Neuronal stem cell (in vitro differentiated cells): Measurements from ENCODE around the gene CCDC47.

ENCODE experiments used
- DNase-seq: peaks from one replicate; pipeline ENCODE4 v3.0.0-alpha.2; 2013; ENCODE audit warnings: low spot score
- H2AFZ ChIP-seq: one replicate; pipeline ENCODE4 v1.6.1; 2013; ENCODE audit warnings: mild to moderate bottlenecking, low read length, inconsistent platforms
- H2AK5ac ChIP-seq: 2 replicates; pipeline ENCODE4 v1.6.1; 2013; ENCODE audit warnings: low read depth, mild to moderate bottlenecking, inconsistent platforms, low read length, moderate library complexity, mixed read lengths
- H2BK120ac ChIP-seq: 2 replicates; pipeline ENCODE4 v1.6.1; 2013; ENCODE audit warnings: low read depth, mild to moderate bottlenecking, inconsistent platforms, low read length, moderate library complexity, mixed read lengths
- H2BK12ac ChIP-seq: one replicate; pipeline ENCODE4 v1.6.1; 2013; ENCODE audit warnings: low read length, inconsistent platforms
- H2BK15ac ChIP-seq: 2 replicates; pipeline ENCODE4 v1.6.1; 2013; ENCODE audit warnings: mild to moderate bottlenecking, low read length, inconsistent platforms, mixed read lengths
- H2BK5ac ChIP-seq: one replicate; pipeline ENCODE4 v1.6.1; 2013; ENCODE audit warnings: inconsistent platforms, mild to moderate bottlenecking, low read length, moderate library complexity
- H3K14ac ChIP-seq: one replicate; pipeline ENCODE4 v1.6.1; 2013; ENCODE audit warnings: low read length, inconsistent platforms
- H3K18ac ChIP-seq: 2 replicates; pipeline ENCODE4 v1.6.1; 2013; ENCODE audit warnings: low read length, inconsistent platforms
- H3K23ac ChIP-seq: 2 replicates; pipeline ENCODE4 v1.6.1; 2013; ENCODE audit warnings: low read depth, mild to moderate bottlenecking, mixed read lengths, low read length, inconsistent platforms; ENCODE audit not compliant: poor library complexity
- H3K27ac ChIP-seq: replicated peaks from 3 replicates; pipeline ENCODE4 v1.5.1; 2013; ENCODE audit warnings: low read length, inconsistent platforms
- H3K27me3 ChIP-seq, 3 experiments: 2 replicates each; pipeline ENCODE4 v1.6.1; 2013; ENCODE audit warnings: low read length in 3 of 3, mild to moderate bottlenecking in 2 of 3, inconsistent platforms in 1 of 3, low read depth in 1 of 3, mixed read lengths in 1 of 3, moderate library complexity in 1 of 3; ENCODE audit not compliant: control insufficient read depth in 3 of 3, insufficient read depth in 3 of 3
- H3K36me3 ChIP-seq, 2 donors: replicated peaks in 1 of 2; 2 replicates each; pipeline ENCODE4 v1.6.1; 2013; ENCODE audit warnings: low read length in 2 of 2; ENCODE audit not compliant: control insufficient read depth in 2 of 2, insufficient read depth in 2 of 2
- H3K4ac ChIP-seq: 2 replicates; pipeline ENCODE4 v1.6.1; 2013; ENCODE audit warnings: inconsistent platforms, mild to moderate bottlenecking, low read length, moderate library complexity
- H3K4me1 ChIP-seq, 2 donors: 1 replicate in 1 of 2; 2 replicates in 1 of 2; pipeline ENCODE4 v1.6.1; 2013; ENCODE audit warnings: low read length in 2 of 2, low read depth in 1 of 2; ENCODE audit not compliant: control insufficient read depth in 2 of 2, insufficient read depth in 1 of 2
- H3K4me2 ChIP-seq: one replicate; pipeline ENCODE4 v1.6.1; 2013; ENCODE audit warnings: mild to moderate bottlenecking, low read length, inconsistent platforms; ENCODE audit not compliant: insufficient read depth, poor library complexity, severe bottlenecking
- H3K4me3 ChIP-seq, 2 donors: 2 replicates each; pipeline ENCODE4 v1.5.1; 2013; ENCODE audit warnings: low read length in 2 of 2, mild to moderate bottlenecking in 2 of 2, inconsistent platforms in 1 of 2, moderate library complexity in 1 of 2
- H3K79me1 ChIP-seq: one replicate; pipeline ENCODE4 v1.6.1; 2013; ENCODE audit warnings: low read depth, mild to moderate bottlenecking, inconsistent platforms, low read length, moderate library complexity
- H3K9ac ChIP-seq: one replicate; pipeline ENCODE4 v1.6.1; 2013; ENCODE audit warnings: mild to moderate bottlenecking, low read depth, low read length, inconsistent platforms; ENCODE audit not compliant: poor library complexity
- H3K9me3 ChIP-seq, 2 donors: replicated peaks in 1 of 2; 2 replicates each; pipeline versions ENCODE3 to v1.6.1; 2013; ENCODE audit warnings: low read length in 2 of 2, mild to moderate bottlenecking in 2 of 2, inconsistent platforms in 1 of 2, low read depth in 1 of 2, mixed read lengths in 1 of 2, moderate library complexity in 1 of 2; ENCODE audit not compliant: control insufficient read depth in 2 of 2, insufficient read depth in 1 of 2
- H4K8ac ChIP-seq: one replicate; pipeline ENCODE4 v1.6.1; 2013; ENCODE audit warnings: low read depth, mild to moderate bottlenecking, inconsistent platforms, low read length, moderate library complexity
- H4K91ac ChIP-seq: one replicate; pipeline ENCODE4 v1.6.1; 2013; ENCODE audit warnings: low read length, low read depth, mild to moderate bottlenecking, inconsistent platforms; ENCODE audit not compliant: poor library complexity
- WGBS, 2 donors: extraction: QIAGEN DNeasy Blood & Tissue Kit; methylation state at CpG; one replicate each; pipeline ENCODE4 v1.1.7; 2013; ENCODE audit warnings: missing lambda C conversion rate in 2 of 2, mixed read lengths in 1 of 2; ENCODE audit not compliant: insufficient read length in 2 of 2, insufficient replicate concordance in 1 of 2; ENCODE audit errors: extremely low coverage in 2 of 2; 5-methylcytosine and 5-hydroxymethylcytosine counted together

The CCDC47 gene

GRCh38 chr17:63704259-63704576 is 69.2 kb downstream of the CCDC47 start:
- H3K23ac ChIP-seq = no peak overlapping the region
- H3K27me3 ChIP-seq = peaks cover 0 to 7% (median 0%) of the 10 kb centered on the region in 3 experiments
- H2BK15ac ChIP-seq = no peak overlapping the region
- H3K4ac ChIP-seq = no peak overlapping the region
- no peak overlapping the region for H2BK5ac ChIP-seq
- H3K18ac ChIP-seq = no peak overlapping the region
- no peak overlapping the region for H3K9ac ChIP-seq
- H2AFZ ChIP-seq = no peak overlapping the region
- H2BK12ac ChIP-seq = no peak overlapping the region
- H3K14ac ChIP-seq = no peak overlapping the region
- no peak overlapping the region for H3K4me3 ChIP-seq
- no peak overlapping the region for H3K27ac ChIP-seq
- no peak for DNase-seq
- H3K79me1 ChIP-seq = peaks cover 2% of the 10 kb centered on the region
- H4K8ac ChIP-seq = no peak overlapping the region
- peaks cover 0 to 11% of the 10 kb centered on the region in 2 donors for H3K4me1 ChIP-seq
- no peak overlapping the region for H2BK120ac ChIP-seq
- H4K91ac ChIP-seq = no peak overlapping the region
- no peak overlapping the region for H3K4me2 ChIP-seq
- no CpG with 5 or more reads among the region's 11 CpGs for WGBS, 2 donors
- no peaks in the 10 kb centered on the region for H3K9me3 ChIP-seq
- H2AK5ac ChIP-seq = no peak overlapping the region
- peaks cover 16 to 72% of the 10 kb centered on the region in 2 donors for H3K36me3 ChIP-seq

DNA sequence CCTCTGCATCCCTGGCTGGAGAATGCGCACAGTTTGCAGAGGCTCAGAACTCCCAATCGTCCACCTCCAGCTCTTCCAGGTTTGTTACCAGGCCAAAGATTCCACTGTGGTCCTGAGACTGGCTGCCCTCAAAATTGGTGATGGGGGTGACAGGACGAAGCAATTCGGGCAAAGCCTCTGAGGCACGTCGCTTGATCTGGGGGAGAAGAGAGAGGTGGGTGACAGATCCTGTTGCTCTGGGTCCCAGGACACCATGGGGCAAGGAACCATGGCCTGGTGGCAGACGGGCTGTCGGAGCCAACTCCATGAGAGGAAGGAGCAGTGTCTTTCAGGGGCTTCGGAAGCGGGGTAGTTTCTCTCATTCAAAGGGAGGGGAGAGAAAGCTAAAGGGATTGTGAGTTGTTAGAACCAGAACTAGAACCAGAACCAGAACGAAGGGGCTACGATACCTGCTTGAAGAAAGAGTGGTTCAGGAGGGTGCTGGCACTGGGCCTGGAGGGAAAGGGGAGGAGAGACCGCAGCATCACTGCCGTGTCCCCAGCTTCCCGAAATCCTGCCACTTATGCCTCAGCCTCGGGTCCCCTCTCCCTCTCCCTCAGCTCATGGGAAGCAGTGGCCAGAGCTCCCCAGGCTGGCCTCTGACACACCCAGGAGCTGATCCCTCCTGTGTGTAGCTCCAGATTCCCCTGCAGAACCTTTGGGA is 69.7 kb downstream of the CCDC47 start:
- Histone ChIP-seq H2BK5ac (no peak overlapping the region), H4K91ac (no peak overlapping the region), H2BK12ac (no peak overlapping the region), H3K9ac (no peak overlapping the region), H3K36me3 (peaks cover 11 to 67% of the 10 kb centered on the region in 2 donors), H3K18ac (no peak overlapping the region), H3K14ac (no peak overlapping the region), H3K4me1 (peaks cover 0 to 13% of the 10 kb centered on the region in 2 donors), H3K4me2 (no peak overlapping the region), H3K4ac (no peak overlapping the region), H3K23ac (no peak overlapping the region), H3K27me3 (peaks cover 0 to 7% (median 0%) of the 10 kb centered on the region in 3 experiments), H2BK15ac (no peak overlapping the region), H3K27ac (no peak overlapping the region), H3K4me3 (no peak overlapping the region), H3K79me1 (peaks cover 2% of the 10 kb centered on the region), H2BK120ac (no peak overlapping the region), H2AK5ac (no peak overlapping the region), H3K9me3 (no peaks in the 10 kb centered on the region), H4K8ac (no peak overlapping the region), H2AFZ (no peak overlapping the region)
- DNase-seq = no peak
- no CpG with 5 or more reads among the region's 16 CpGs for WGBS, 2 donors

- Histone ChIP-seq H3K14ac (no peak overlapping the region), H3K4me3 (no peak overlapping the region), H4K91ac (no peak overlapping the region), H2BK5ac (no peak overlapping the region), H3K27ac (no peak overlapping the region), H3K27me3 (peaks cover 0 to 7% (median 0%) of the 10 kb centered on the region in 3 experiments), H2BK15ac (no peak overlapping the region), H3K79me1 (peaks cover 5% of the 10 kb centered on the region), H2BK12ac (no peak overlapping the region), H2AK5ac (no peak overlapping the region), H3K4me2 (no peak overlapping the region), H3K18ac (no peak overlapping the region), H2AFZ (no peak overlapping the region), H2BK120ac (no peak overlapping the region), H4K8ac (no peak overlapping the region), H3K23ac (no peak overlapping the region), H3K9me3 (no peaks in the 10 kb centered on the region), H3K36me3 (peaks cover 11 to 65% of the 10 kb centered on the region in 2 donors), H3K9ac (no peak overlapping the region), H3K4ac (no peak overlapping the region), H3K4me1 (peaks cover 0 to 16% of the 10 kb centered on the region in 2 donors)
- DNase-seq = no peak
- no CpG with 5 or more reads among the region's 5 CpGs for WGBS, 2 donors
Observed at GRCh38 chr17:63703029-63703428, 70.4 kb downstream of the CCDC47 start.

DNA sequence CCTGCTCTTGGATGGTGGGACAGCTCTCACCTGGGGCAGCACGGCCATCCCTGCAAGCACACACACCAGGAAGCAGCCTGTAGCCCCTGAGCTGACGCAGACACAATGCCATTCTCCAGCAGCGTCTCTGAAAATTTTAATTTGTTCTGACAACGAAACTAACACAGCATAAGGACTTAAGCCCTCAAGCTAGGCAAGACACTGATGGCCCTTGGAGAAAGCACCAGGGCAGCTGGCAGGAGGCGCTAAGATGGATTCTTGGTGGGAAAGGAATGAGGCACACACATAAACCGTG is 70.7 kb downstream of the CCDC47 start:
- H3K27ac ChIP-seq = no peak overlapping the region
- H3K4me2 ChIP-seq = no peak overlapping the region
- no peak overlapping the region for H3K14ac ChIP-seq
- H3K9me3 ChIP-seq = no peaks in the 10 kb centered on the region
- no peak overlapping the region for H3K18ac ChIP-seq
- H3K36me3 ChIP-seq = peaks cover 13 to 66% of the 10 kb centered on the region in 2 donors
- H2AFZ ChIP-seq = no peak overlapping the region
- H3K4me3 ChIP-seq = no peak overlapping the region
- no peak overlapping the region for H3K23ac ChIP-seq
- no peak overlapping the region for H2BK15ac ChIP-seq
- WGBS, 2 donors = no CpG with 5 or more reads among the region's 6 CpGs
- no peak overlapping the region for H4K91ac ChIP-seq
- H2AK5ac ChIP-seq = no peak overlapping the region
- peaks cover 0 to 7% (median 0%) of the 10 kb centered on the region in 3 experiments for H3K27me3 ChIP-seq
- H3K79me1 ChIP-seq = peaks cover 5% of the 10 kb centered on the region
- no peak overlapping the region for H2BK120ac ChIP-seq
- H2BK5ac ChIP-seq = no peak overlapping the region
- H2BK12ac ChIP-seq = no peak overlapping the region
- no peak overlapping the region for H3K9ac ChIP-seq
- H4K8ac ChIP-seq = no peak overlapping the region
- H3K4ac ChIP-seq = no peak overlapping the region
- DNase-seq = no peak
- peaks cover 0 to 16% of the 10 kb centered on the region in 2 donors for H3K4me1 ChIP-seq
